WTC11 (cell line): ENCODE results near the gene METTL24. TPM values are rescaled to one million over a fixed set of nuclear protein-coding genes. Genes with fewer than 3 reads are reported as not detected.
A peak's percentile ranks its signal among the peaks of the same experiment; 100 is the strongest.

ENCODE experiments used
- ATAC-seq: fragments of 200-7000 bp; cut with Tn5 transposase; 2 replicates; pipeline ENCODE4 v1.10.0; 2021; ENCODE audit warnings: mild to moderate bottlenecking, moderate library complexity
- CTCF ChIA-PET: fragments of 300-600 bp; sonication (Branson Sonifier 250); formaldehyde crosslinking; loops from one replicate; lab custom pipeline; 2021; ENCODE audit warnings: antibody characterized with exemption; lab: Charles Lee
- POLR2A ChIA-PET: fragments of 350-600 bp; sonication (Branson Sonifier 250); formaldehyde crosslinking; loops from one replicate; lab custom pipeline; 2021; ENCODE audit warnings: antibody characterized with exemption; lab: Charles Lee
- DNase-seq: peaks from one replicate; pipeline ENCODE4 v3.0.0; 2021; ENCODE audit warnings: low spot score
- H3K27ac Mint-ChIP-seq: 2 replicates; pipeline ENCODE4 v1.8.0; 2021; ENCODE audit warnings: mixed read lengths
- H3K27me3 Mint-ChIP-seq: 2 replicates; pipeline ENCODE4 v1.8.0; 2021; ENCODE audit warnings: low read depth, mild to moderate bottlenecking, moderate library complexity, mixed read lengths
- H3K36me3 Mint-ChIP-seq: 2 replicates; pipeline ENCODE4 v1.8.0; 2021; ENCODE audit warnings: mixed read lengths
- H3K4me1 Mint-ChIP-seq: 2 replicates; pipeline ENCODE4 v1.8.0; 2022; ENCODE audit warnings: mixed read lengths
- H3K4me3 Mint-ChIP-seq: 2 replicates; pipeline ENCODE4 v1.8.0; 2021; ENCODE audit warnings: mild to moderate bottlenecking, moderate library complexity, mixed read lengths
- H3K9me3 Mint-ChIP-seq: 2 replicates; pipeline ENCODE4 v1.8.0; 2021; ENCODE audit warnings: mixed read lengths
- ATF1 ChIP-seq: sonication (generic); formaldehyde crosslinking; IDR thresholded peaks from 2 replicates; pipeline ENCODE4 v1.8.1; 2023; ENCODE audit warnings: mild to moderate bottlenecking, moderate library complexity, missing genetic modification reagents
- CREM ChIP-seq: sonication (generic); formaldehyde crosslinking; IDR thresholded peaks from 2 replicates; pipeline ENCODE4 v1.8.1; 2022; ENCODE audit warnings: mild to moderate bottlenecking, missing genetic modification reagents, moderate library complexity
- EMX1 ChIP-seq: fragments of 250-450 bp; sonication (Bioruptor Pico); IDR thresholded peaks from 2 replicates; pipeline ENCODE4 v1.8.0; 2021; ENCODE audit warnings: mild to moderate bottlenecking
- GRHL2 ChIP-seq: fragments of 250-450 bp; sonication (Bioruptor Pico); IDR thresholded peaks from 2 replicates; pipeline ENCODE4 v1.8.0; 2022; ENCODE audit warnings: mild to moderate bottlenecking, moderate library complexity; ENCODE audit not compliant: insufficient replicate concordance, severe bottlenecking
- HMGA2 ChIP-seq: fragments of 250-450 bp; sonication (Bioruptor Pico); IDR thresholded peaks from 2 replicates; pipeline ENCODE4 v1.4.0; 2021; ENCODE audit warnings: mild to moderate bottlenecking, moderate library complexity
- JUN ChIP-seq: sonication (generic); formaldehyde crosslinking; IDR thresholded peaks from 2 replicates; pipeline ENCODE4 v1.8.0; 2023; ENCODE audit warnings: mild to moderate bottlenecking, missing genetic modification reagents
- KAT7 ChIP-seq: sonication (generic); formaldehyde crosslinking; IDR thresholded peaks from 2 replicates; pipeline ENCODE4 v1.8.1; 2023; ENCODE audit warnings: missing genetic modification reagents, mild to moderate bottlenecking, borderline replicate concordance
- MYBL2 ChIP-seq: sonication (generic); formaldehyde crosslinking; IDR thresholded peaks from 2 replicates; pipeline ENCODE4 v1.8.1; 2023; ENCODE audit warnings: mild to moderate bottlenecking, moderate library complexity, missing genetic modification reagents
- OVOL2 ChIP-seq: fragments of 250-450 bp; sonication (Bioruptor Pico); IDR thresholded peaks from 2 replicates; pipeline ENCODE4 v1.9.0; 2021; ENCODE audit warnings: mild to moderate bottlenecking, borderline replicate concordance
- RORB ChIP-seq: fragments of 250-450 bp; sonication (Bioruptor Pico); IDR thresholded peaks from 2 replicates; pipeline ENCODE4 v1.9.0; 2021; ENCODE audit warnings: mild to moderate bottlenecking
- ZNF281 ChIP-seq: sonication (generic); formaldehyde crosslinking; IDR thresholded peaks from 2 replicates; pipeline ENCODE4 v1.8.0; 2023; ENCODE audit warnings: mild to moderate bottlenecking, missing genetic modification reagents
- ZNF512 ChIP-seq: sonication (generic); formaldehyde crosslinking; IDR thresholded peaks from 2 replicates; pipeline ENCODE4 v1.8.1; 2022; ENCODE audit warnings: missing genetic modification reagents, borderline replicate concordance
- total RNA-seq: library from RNA; stranded (reverse); gene quantifications from 3 replicates; pipeline ENCODE4 v1.2.3, GENCODE V29; 2021
- TF ChIP-seq, protein P1 (sequence below): fragments of 250-450 bp; sonication (Bioruptor Pico); conservative IDR thresholded peaks from 2 replicates; pipeline ENCODE4 v1.9.0; 2021; ENCODE audit warnings: mild to moderate bottlenecking
- TF ChIP-seq, protein P2 (sequence below): sonication (generic); formaldehyde crosslinking; IDR thresholded peaks from 2 replicates; pipeline ENCODE4 v1.8.1; 2023; ENCODE audit warnings: mild to moderate bottlenecking, missing genetic modification reagents, borderline replicate concordance
- TF ChIP-seq, protein P3 (sequence below): sonication (generic); formaldehyde crosslinking; IDR thresholded peaks from 2 replicates; pipeline ENCODE4 v1.8.0; 2023; ENCODE audit warnings: missing genetic modification reagents, mild to moderate bottlenecking, borderline replicate concordance

The METTL24 gene
- total RNA-seq, 1 experiment from 2014 or later = 0.31 TPM

GRCh38 chr6:110255211-110255750 lies 102.9 kb downstream of the METTL24 start (continued):
- TF ChIP-seq ATF1 (CRISPR knock-in tag) (no peak), GRHL2 (no peak), OVOL2 (no peak), CREM (CRISPR knock-in tag) (0 out of 2 replicates have a peak, but pooled peaks have one; percentile 29), JUN (peak; percentile 55; the same call in 1 of the 2 replicates)
- TF ChIP-seq, all 79 proteins: peak for 13

DNA sequence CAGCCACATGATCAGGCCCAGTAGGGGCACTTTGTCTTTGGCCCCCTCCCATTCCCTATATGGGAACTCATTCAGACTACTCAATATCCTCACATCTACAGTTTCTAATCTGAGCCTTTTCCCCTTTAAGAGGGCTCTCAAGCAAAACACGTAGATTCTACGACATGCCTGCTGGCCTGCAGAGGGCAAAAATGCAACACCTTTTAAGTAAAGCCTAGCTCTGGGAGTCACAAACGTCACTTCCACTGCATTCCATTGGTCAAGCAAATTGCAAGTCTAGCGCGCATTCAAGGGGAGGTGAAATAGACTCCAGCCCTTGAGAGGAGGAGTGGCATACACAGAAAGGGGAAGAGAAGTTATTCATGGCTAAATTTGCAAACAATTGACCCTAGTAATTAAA lies 107.3 kb downstream of the METTL24 start:
- peaks cover 18% of the 10 kb centered on the region for H3K4me1 Mint-ChIP-seq
- no peak for DNase-seq
- ChIA-PET CTCF (interaction anchor here (1.0 kb wide), 1 partner anchor 90 kb away, joined by 3 read pairs; no protein-coding TSS in a partner anchor), POLR2A (no interaction called here)
- H3K4me3 Mint-ChIP-seq = no peak overlapping the region
- no peaks in the 10 kb centered on the region for H3K36me3 Mint-ChIP-seq
- peak; percentile 68 for ATAC-seq
- no peak overlapping the region for H3K27ac Mint-ChIP-seq
- no peaks in the 10 kb centered on the region for H3K27me3 Mint-ChIP-seq
- H3K9me3 Mint-ChIP-seq = peaks cover 6% of the 10 kb centered on the region; the same call in 1 of the 2 replicates
- no peak for TF ChIP-seq EMX1 (CRISPR knock-in tag)
- TF ChIP-seq ZNF281 (CRISPR knock-in tag) = no peak
- no peak for TF ChIP-seq ZNF512 (CRISPR knock-in tag)
- TF ChIP-seq, protein P1, sequence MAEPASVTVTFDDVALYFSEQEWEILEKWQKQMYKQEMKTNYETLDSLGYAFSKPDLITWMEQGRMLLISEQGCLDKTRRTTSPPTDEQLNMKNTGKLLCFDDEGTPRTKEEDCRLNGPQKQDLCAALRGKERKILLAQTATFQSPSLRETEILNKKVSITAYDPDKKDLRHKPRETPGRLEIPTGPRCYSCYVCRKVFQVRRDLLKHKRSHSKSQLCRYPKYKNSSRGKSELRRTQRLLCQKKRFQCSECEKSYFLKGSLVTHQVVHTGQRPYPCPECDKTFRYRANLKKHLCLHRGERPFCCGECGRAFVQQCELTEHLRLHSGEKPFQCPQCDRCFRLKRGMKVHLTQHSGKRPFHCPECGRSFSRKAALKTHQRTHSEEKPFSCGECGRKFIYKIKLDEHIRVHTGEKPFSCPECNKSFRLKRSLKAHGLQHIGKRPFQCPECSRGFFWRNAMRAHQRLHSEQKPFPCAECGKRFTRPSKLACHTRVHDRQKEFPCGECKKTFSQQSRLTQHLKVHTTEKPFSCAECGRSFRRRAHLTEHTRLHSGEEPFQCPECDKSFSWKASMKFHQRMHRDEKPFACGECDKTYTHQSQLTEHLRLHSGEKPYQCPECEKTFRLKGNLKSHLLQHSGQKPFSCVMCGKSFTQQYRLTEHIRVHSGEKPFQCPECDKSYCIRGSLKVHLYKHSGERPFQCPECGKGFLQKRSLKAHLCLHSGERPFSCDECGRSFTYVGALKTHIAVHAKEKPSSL (CRISPR knock-in tag) = no peak
- TF ChIP-seq RORB (CRISPR knock-in tag) = no peak
- no peak for TF ChIP-seq HMGA2 (CRISPR knock-in tag)
- TF ChIP-seq, protein P2, sequence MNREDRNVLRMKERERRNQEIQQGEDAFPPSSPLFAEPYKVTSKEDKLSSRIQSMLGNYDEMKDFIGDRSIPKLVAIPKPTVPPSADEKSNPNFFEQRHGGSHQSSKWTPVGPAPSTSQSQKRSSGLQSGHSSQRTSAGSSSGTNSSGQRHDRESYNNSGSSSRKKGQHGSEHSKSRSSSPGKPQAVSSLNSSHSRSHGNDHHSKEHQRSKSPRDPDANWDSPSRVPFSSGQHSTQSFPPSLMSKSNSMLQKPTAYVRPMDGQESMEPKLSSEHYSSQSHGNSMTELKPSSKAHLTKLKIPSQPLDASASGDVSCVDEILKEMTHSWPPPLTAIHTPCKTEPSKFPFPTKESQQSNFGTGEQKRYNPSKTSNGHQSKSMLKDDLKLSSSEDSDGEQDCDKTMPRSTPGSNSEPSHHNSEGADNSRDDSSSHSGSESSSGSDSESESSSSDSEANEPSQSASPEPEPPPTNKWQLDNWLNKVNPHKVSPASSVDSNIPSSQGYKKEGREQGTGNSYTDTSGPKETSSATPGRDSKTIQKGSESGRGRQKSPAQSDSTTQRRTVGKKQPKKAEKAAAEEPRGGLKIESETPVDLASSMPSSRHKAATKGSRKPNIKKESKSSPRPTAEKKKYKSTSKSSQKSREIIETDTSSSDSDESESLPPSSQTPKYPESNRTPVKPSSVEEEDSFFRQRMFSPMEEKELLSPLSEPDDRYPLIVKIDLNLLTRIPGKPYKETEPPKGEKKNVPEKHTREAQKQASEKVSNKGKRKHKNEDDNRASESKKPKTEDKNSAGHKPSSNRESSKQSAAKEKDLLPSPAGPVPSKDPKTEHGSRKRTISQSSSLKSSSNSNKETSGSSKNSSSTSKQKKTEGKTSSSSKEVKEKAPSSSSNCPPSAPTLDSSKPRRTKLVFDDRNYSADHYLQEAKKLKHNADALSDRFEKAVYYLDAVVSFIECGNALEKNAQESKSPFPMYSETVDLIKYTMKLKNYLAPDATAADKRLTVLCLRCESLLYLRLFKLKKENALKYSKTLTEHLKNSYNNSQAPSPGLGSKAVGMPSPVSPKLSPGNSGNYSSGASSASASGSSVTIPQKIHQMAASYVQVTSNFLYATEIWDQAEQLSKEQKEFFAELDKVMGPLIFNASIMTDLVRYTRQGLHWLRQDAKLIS (CRISPR knock-in tag) = no peak
- TF ChIP-seq, protein P3, sequence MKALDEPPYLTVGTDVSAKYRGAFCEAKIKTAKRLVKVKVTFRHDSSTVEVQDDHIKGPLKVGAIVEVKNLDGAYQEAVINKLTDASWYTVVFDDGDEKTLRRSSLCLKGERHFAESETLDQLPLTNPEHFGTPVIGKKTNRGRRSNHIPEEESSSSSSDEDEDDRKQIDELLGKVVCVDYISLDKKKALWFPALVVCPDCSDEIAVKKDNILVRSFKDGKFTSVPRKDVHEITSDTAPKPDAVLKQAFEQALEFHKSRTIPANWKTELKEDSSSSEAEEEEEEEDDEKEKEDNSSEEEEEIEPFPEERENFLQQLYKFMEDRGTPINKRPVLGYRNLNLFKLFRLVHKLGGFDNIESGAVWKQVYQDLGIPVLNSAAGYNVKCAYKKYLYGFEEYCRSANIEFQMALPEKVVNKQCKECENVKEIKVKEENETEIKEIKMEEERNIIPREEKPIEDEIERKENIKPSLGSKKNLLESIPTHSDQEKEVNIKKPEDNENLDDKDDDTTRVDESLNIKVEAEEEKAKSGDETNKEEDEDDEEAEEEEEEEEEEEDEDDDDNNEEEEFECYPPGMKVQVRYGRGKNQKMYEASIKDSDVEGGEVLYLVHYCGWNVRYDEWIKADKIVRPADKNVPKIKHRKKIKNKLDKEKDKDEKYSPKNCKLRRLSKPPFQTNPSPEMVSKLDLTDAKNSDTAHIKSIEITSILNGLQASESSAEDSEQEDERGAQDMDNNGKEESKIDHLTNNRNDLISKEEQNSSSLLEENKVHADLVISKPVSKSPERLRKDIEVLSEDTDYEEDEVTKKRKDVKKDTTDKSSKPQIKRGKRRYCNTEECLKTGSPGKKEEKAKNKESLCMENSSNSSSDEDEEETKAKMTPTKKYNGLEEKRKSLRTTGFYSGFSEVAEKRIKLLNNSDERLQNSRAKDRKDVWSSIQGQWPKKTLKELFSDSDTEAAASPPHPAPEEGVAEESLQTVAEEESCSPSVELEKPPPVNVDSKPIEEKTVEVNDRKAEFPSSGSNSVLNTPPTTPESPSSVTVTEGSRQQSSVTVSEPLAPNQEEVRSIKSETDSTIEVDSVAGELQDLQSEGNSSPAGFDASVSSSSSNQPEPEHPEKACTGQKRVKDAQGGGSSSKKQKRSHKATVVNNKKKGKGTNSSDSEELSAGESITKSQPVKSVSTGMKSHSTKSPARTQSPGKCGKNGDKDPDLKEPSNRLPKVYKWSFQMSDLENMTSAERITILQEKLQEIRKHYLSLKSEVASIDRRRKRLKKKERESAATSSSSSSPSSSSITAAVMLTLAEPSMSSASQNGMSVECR = no peak
- no peak for TF ChIP-seq MYBL2 (CRISPR knock-in tag)
- no peak for TF ChIP-seq KAT7 (CRISPR knock-in tag)
- TF ChIP-seq, all 79 proteins: peak for 0
